Motor neuron (in vitro differentiated cells): ENCODE results near the gene TPT1. TPM values are rescaled to one million over a fixed set of nuclear protein-coding genes. Genes with fewer than 3 reads are reported as not detected.
"Not testable (repeated sequence)": the region's sequence is repeated elsewhere in the genome, so short reads cannot be mapped to it uniquely, and the experiment has no call there.

Experiments used
- ATAC-seq, 8 experiments: fragments of 200-7000 bp; cut with Tn5 transposase; replicated peaks in 6 of 8; 2 replicates each; pipeline ENCODE4 v1.8.0; 2021; ENCODE audit warnings: mild to moderate bottlenecking in 8 of 8, moderate library complexity in 8 of 8
- H3K27ac ChIP-seq, 2 donors: fragments of 250-450 bp; sonication (Bioruptor Pico); 2 replicates each; pipeline ENCODE4 v1.9.0; 2021; ENCODE audit warnings: antibody characterized with exemption in 2 of 2, mild to moderate bottlenecking in 2 of 2, moderate library complexity in 1 of 2
- H3K4me1 ChIP-seq, 2 donors: fragments of 250-450 bp; sonication (Bioruptor Pico); replicated peaks in 1 of 2; 2 replicates each; pipeline ENCODE4 v1.6.1; 2021; ENCODE audit warnings: antibody characterized with exemption in 2 of 2, mild to moderate bottlenecking in 2 of 2, moderate library complexity in 1 of 2
- H3K4me3 ChIP-seq, 5 donors: fragments of 250-450 bp; sonication (Bioruptor Pico); 2 replicates each; pipeline ENCODE4 v1.9.0; 2021; ENCODE audit warnings: antibody characterized with exemption in 5 of 5, mild to moderate bottlenecking in 5 of 5, moderate library complexity in 4 of 5
- WGBS, 10 experiments: fragments of 450-650 bp; shearing (Covaris generic); methylation state at CpG; one replicate each; pipeline ENCODE4 v1.0.0; 2022; 5-methylcytosine and 5-hydroxymethylcytosine counted together
- in situ Hi-C, 9 experiments: fragments of 400-800 bp; cut with MboI; loops; one replicate each; pipeline ENCODE4 v1.15.0; 2021; ENCODE audit warnings: low sequenced_read_pairs in 9 of 9, low pct_unique_long_range_greater_than_20kb in 2 of 9; ENCODE audit not compliant: unreplicated experiment in 9 of 9
- total RNA-seq, 8 experiments: library from RNA; unstranded; fragments of 300-600 nt; gene quantifications; 2 replicates each; pipeline versions ENCODE4 v1.2.3 to v1.2.4, GENCODE V29; 2022

TPT1 gene
- total RNA-seq, 8 experiments from 2014 or later = 2,187 to 4,186 (median 2,817) TPM

DNA sequence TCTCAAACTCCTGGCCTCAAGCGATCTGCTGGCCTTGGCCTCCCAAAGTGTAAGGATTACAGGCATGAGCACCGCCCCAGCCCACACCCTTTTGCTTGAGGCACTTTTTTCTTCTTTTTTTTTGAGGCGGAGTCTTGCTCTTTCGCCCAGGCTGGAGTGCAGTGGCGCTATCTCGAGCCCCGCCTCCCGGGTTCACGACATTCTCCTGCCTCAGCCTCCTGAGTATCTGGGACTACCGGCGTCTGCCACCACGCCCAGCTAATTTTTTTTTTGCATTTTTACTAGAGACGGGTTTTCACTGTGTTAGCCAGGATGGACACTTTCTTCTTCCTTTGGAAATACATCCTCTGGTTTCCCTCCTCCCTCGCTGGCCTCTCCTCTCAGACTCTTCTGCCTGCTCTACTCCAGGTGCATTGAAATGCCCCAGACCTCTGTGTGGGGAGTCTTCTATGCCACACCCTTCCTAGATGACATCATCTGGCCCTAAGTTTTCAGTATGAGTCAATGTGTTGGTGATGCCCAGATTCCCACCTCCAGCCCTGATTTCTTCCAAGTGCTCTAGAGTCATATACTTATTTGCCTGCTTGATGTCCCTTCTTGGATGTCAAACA lies 20.7 kb upstream of the TPT1 start:
- Histone ChIP-seq H3K27ac (no peak overlapping the region), H3K4me3 (no peak overlapping the region), H3K4me1 (no peaks in the 10 kb centered on the region)
- in situ Hi-C loops = no loop called here
- 8 to 100% (median 80%) methylated on average over 1 to 10 of the region's 14 CpGs; no CpG with 5 or more reads in 3 of the 10 experiments for WGBS, 10 experiments
- peak in 5 of 8 experiments; percentile 43 to 96 (median 61) for ATAC-seq

GRCh38 chr13:45356966-45357672 lies 16.1 kb upstream of the TPT1 start:
- ATAC-seq = no peak
- no peaks in the 10 kb centered on the region for H3K4me1 ChIP-seq
- no peak overlapping the region for H3K27ac ChIP-seq
- 79 to 100% (median 100%) methylated on average over 1 to 7 of the region's 7 CpGs; no CpG with 5 or more reads in 2 of the 10 experiments for WGBS, 10 experiments
- no peak overlapping the region for H3K4me3 ChIP-seq
- in situ Hi-C loops = no loop called here

DNA sequence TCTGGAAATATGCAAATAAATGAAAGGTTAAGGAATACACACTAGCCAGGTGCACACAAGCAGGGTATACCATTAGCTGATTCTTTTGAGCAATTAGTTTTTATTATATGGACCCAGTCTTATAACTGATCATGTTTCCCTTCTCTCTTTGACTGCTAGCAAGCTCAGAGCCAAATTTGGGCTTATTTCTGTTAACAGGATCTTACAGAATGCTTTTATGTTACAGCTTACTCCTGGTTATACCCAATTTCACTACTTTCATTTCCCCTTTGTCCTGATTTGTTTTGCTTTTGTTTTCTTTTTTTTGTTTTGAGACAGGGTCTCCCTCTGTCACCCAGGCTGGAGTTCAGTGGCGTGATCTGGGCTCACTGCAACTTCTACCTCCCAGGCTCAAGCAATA lies 12.9 kb upstream of the TPT1 start:
- H3K4me3 ChIP-seq = no peak overlapping the region
- WGBS, 10 experiments = 100% methylated on average over 1 of the region's 1 CpG; no CpG with 5 or more reads in 3 of the 10 experiments
- H3K4me1 ChIP-seq = no peaks in the 10 kb centered on the region
- no peak for ATAC-seq
- H3K27ac ChIP-seq = no peak overlapping the region
- in situ Hi-C loops = no loop called here

DNA sequence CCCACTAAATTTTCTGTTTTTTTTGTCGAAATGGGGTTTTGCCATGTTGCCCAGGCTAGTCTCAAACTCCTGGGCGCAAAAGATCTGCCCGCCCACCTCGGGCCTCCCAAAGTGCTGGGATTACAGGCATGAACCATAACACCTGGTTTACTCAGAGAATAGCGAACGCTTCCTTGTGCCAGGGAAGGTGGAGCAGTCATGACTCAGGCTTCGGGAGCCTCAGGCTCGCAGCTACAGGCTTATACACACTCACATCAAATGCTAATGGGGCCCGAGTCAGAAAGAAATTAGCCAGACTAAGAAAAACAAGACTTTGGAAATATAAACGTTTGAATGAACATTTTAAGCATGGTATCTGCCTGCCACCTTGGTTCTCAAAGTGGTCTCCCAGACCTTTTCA lies 11.0 kb upstream of the TPT1 start:
- in situ Hi-C loops = no loop called here
- ATAC-seq = peak in 2 of 8 experiments; percentile 76 to 93
- Histone ChIP-seq H3K4me1 (no peaks in the 10 kb centered on the region), H3K4me3 (no peak overlapping the region), H3K27ac (no peak overlapping the region)
- 60 to 100% (median 100%) methylated on average over 1 to 6 of the region's 10 CpGs; no CpG with 5 or more reads in 3 of the 10 experiments for WGBS, 10 experiments

DNA sequence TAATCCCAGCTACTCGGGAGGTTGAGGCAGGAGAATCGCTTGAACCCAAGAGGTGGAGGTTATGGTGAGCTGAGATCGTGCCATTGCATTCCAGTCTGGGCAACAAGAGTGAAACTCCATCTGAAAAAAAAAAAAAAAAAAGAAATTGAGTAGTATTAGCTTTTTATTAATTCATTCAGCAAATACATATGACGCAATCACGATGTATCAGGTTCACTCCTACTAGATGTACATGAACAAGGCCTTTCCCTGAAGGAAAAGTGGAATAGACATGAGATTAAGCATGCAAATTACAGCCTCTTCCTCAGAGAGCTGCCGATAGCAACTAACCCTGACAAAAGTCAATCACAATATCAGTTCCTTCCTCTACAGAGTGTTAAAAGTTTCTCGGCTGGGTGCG lies 9.2 kb upstream of the TPT1 start:
- in situ Hi-C loops = no loop called here
- ATAC-seq = no peak
- Histone ChIP-seq H3K4me1 (no peaks in the 10 kb centered on the region), H3K27ac (no peak overlapping the region), H3K4me3 (no peak overlapping the region)
- WGBS, 10 experiments = 93 to 100% (median 100%) methylated on average over 1 to 8 of the region's 8 CpGs; no CpG with 5 or more reads in 2 of the 10 experiments

- no peak overlapping the region for H3K27ac ChIP-seq
- no peaks in the 10 kb centered on the region for H3K4me1 ChIP-seq
- ATAC-seq = no peak
- in situ Hi-C loops = no loop called here
- no peak overlapping the region for H3K4me3 ChIP-seq
- 13 to 100% (median 90%) methylated on average over 1 to 2 of the region's 2 CpGs; no CpG with 5 or more reads in 1 of the 10 experiments for WGBS, 10 experiments
Observed at GRCh38 chr13:45349438-45349837, 8.5 kb upstream of the TPT1 start.

GRCh38 chr13:45344064-45344463 lies 3.1 kb upstream of the TPT1 start:
- H3K4me3 ChIP-seq, ATAC-seq, H3K27ac ChIP-seq, in situ Hi-C loops: not testable (repeated sequence)
- 87 to 100% (median 95%) methylated on average over 1 to 8 of the region's 8 CpGs for WGBS, 10 experiments
- peaks cover 9 to 12% of the 10 kb centered on the region in 2 donors for H3K4me1 ChIP-seq

GRCh38 chr13:45343102-45343501 lies 2.1 kb upstream of the TPT1 start:
- peaks cover 11 to 21% of the 10 kb centered on the region in 2 donors for H3K4me1 ChIP-seq
- H3K4me3 ChIP-seq, H3K27ac ChIP-seq, ATAC-seq, in situ Hi-C loops: not testable (repeated sequence)
- WGBS, 10 experiments = 96 to 100% (median 100%) methylated on average over 1 to 6 of the region's 9 CpGs; no CpG with 5 or more reads in 5 of the 10 experiments

GRCh38 chr13:45342668-45343067 lies 1.7 kb upstream of the TPT1 start:
- peaks cover 11 to 21% of the 10 kb centered on the region in 2 donors for H3K4me1 ChIP-seq
- WGBS, 10 experiments = 88 to 100% (median 97%) methylated on average over 2 to 12 of the region's 14 CpGs; no CpG with 5 or more reads in 4 of the 10 experiments
- peak overlapping the region in 2 of 5 donors; percentile 85 to 92 for H3K4me3 ChIP-seq
- in situ Hi-C loops, H3K27ac ChIP-seq, ATAC-seq: not testable (repeated sequence)

DNA sequence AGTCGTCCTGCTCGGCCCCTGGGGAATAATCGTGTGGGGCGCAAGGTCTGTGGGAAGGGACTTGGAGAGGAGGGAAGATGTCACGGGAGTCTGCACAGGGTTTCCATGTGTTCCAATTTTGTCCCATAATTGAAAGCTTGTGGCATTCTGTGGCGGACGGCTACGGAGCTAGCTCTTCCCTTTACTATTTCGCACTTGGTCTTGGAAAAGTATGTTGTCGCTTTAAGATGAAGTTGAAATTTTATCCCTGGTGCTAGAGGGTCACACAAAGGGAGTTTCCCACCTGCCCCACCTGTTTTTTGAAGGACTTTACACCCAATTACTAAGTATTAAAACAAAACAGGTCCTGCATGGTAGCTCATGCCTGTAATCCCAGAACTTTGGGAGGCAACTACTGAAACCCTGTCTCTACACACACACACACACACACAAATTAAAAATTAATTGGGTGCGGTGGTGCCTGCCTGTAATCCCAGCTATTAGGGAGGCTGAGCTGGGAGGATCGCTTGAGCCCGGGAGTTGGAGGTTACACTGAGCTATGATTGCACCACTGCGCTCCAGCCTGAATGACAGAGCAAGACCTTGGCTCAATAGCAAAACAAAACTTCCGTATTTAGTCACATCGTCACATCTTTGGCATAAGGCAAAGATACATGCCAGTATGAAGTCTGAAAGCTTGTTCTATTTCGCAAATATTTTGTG lies 967 bp upstream of the TPT1 start:
- in situ Hi-C loops = no loop called here
- ATAC-seq = peak in 7 of 8 experiments; percentile 4 to 29 (median 15)
- Histone ChIP-seq H3K27ac (peak overlapping the region; percentile 59 to 76), H3K4me3 (peak overlapping the region; percentile 80 to 92 (median 85)), H3K4me1 (peaks cover 11 to 21% of the 10 kb centered on the region in 2 donors)
- WGBS, 10 experiments = 0 to 100% (median 32%) methylated on average over 2 to 12 of the region's 17 CpGs

- peaks cover 11 to 21% of the 10 kb centered on the region in 2 donors for H3K4me1 ChIP-seq
- in situ Hi-C loops = no loop called here
- WGBS, 10 experiments = 0 to 10% (median 1%) methylated on average over 2 to 18 of the region's 64 CpGs; no CpG with 5 or more reads in 3 of the 10 experiments
- H3K27ac ChIP-seq = peak overlapping the region; percentile 96 to 98
- H3K4me3 ChIP-seq = peak overlapping the region; percentile 80 to 92 (median 85)
- ATAC-seq = peak; percentile 30 to 52 (median 40)
Observed at GRCh38 chr13:45340422-45341033, 455 bp downstream of the TPT1 start.

GRCh38 chr13:45339867-45340266 lies 1.1 kb downstream of the TPT1 start:
- no peak for ATAC-seq
- in situ Hi-C loops = no loop called here
- Histone ChIP-seq H3K4me1 (peaks cover 11 to 21% of the 10 kb centered on the region in 2 donors), H3K4me3 (peak overlapping the region; percentile 80 to 92 (median 85)), H3K27ac (no peak overlapping the region)
- 0 to 100% (median 14%) methylated on average over 1 to 11 of the region's 11 CpGs for WGBS, 10 experiments

DNA sequence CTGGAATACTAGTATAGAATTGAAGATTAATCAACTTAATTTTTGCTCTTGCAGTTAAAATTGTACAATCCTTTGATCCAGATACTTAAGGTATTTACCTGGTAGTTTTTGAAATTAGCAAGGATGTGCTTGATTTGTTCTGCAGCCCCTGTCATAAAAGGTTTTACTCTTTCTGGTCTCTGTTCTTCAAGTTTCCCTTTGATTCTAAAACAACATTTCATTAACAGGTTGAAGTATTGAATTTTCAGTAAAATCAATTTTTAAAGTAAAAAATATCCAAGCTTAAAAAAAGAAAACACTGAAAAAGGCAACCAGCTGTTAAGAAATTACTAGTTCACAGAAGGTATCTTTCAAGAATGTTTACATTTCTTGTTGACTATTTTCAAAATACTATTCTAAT lies 1.6 kb downstream of the TPT1 start:
- in situ Hi-C loops = no loop called here
- peaks cover 11 to 21% of the 10 kb centered on the region in 2 donors for H3K4me1 ChIP-seq
- no peak overlapping the region for H3K27ac ChIP-seq
- no peak for ATAC-seq
- H3K4me3 ChIP-seq = peak overlapping the region; percentile 80 to 92 (median 85)
